Mesenchymal stem cell (in vitro differentiated cells and primary cell): ENCODE results near the gene USP40.
"Not testable (repeated sequence)": the region's sequence is repeated elsewhere in the genome, so short reads cannot be mapped to it uniquely, and the experiment has no call there.

Experiments used
- DNase-seq: peaks from one replicate; pipeline ENCODE4 v3.0.0-alpha.2; 2013
- H2AFZ ChIP-seq: one replicate; pipeline ENCODE4 v1.6.1; 2013; ENCODE audit warnings: low read depth, mild to moderate bottlenecking, control low read depth, inconsistent platforms, low read length, moderate library complexity
- H2AK5ac ChIP-seq: 2 replicates; pipeline ENCODE4 v1.6.1; 2013; ENCODE audit warnings: low read length, moderate library complexity, mild to moderate bottlenecking, inconsistent platforms; ENCODE audit not compliant: severe bottlenecking
- H2BK120ac ChIP-seq: one replicate; pipeline ENCODE4 v1.6.1; 2013; ENCODE audit warnings: low read depth, mild to moderate bottlenecking, inconsistent platforms, low read length, moderate library complexity
- H2BK12ac ChIP-seq, 2 experiments: one replicate each; pipeline ENCODE4 v1.6.1; 2013; ENCODE audit warnings: inconsistent platforms in 2 of 2, low read length in 2 of 2, mild to moderate bottlenecking in 2 of 2, moderate library complexity in 2 of 2, control low read depth in 1 of 2
- H2BK15ac ChIP-seq: one replicate; pipeline ENCODE4 v1.6.1; 2013; ENCODE audit warnings: mild to moderate bottlenecking, low read depth, inconsistent platforms; ENCODE audit not compliant: poor library complexity, severe bottlenecking
- H2BK5ac ChIP-seq: 2 replicates; pipeline ENCODE4 v1.6.1; 2013; ENCODE audit warnings: low read depth, mild to moderate bottlenecking, low read length, control low read depth, inconsistent platforms; ENCODE audit not compliant: poor library complexity, severe bottlenecking
- H3K14ac ChIP-seq, 2 experiments: one replicate each; pipeline ENCODE4 v1.6.1; 2013; ENCODE audit warnings: inconsistent platforms in 2 of 2, low read length in 2 of 2, control low read depth in 1 of 2, mild to moderate bottlenecking in 1 of 2, moderate library complexity in 1 of 2
- H3K18ac ChIP-seq, 2 experiments: one replicate each; pipeline ENCODE4 v1.6.1; 2013; ENCODE audit warnings: inconsistent platforms in 2 of 2, low read length in 2 of 2, control low read depth in 1 of 2, low read depth in 1 of 2, mild to moderate bottlenecking in 1 of 2
- H3K23ac ChIP-seq, 2 experiments: one replicate each; pipeline ENCODE4 v1.6.1; 2013; ENCODE audit warnings: inconsistent platforms in 2 of 2, low read length in 2 of 2, mild to moderate bottlenecking in 2 of 2, moderate library complexity in 2 of 2, control low read depth in 1 of 2
- H3K27ac ChIP-seq: 2 replicates; pipeline ENCODE4 v1.5.1; 2013; ENCODE audit warnings: mild to moderate bottlenecking, moderate library complexity, low read length, control low read depth, inconsistent platforms; ENCODE audit not compliant: poor library complexity, severe bottlenecking
- H3K27me3 ChIP-seq, 2 experiments: 2 replicates each; pipeline versions ENCODE4 v1.6.1 to v1.7.0; 2013; ENCODE audit warnings: low read length in 2 of 2, mild to moderate bottlenecking in 2 of 2, moderate library complexity in 2 of 2, control low read depth in 1 of 2, inconsistent platforms in 1 of 2; ENCODE audit not compliant: control insufficient read depth in 1 of 2, insufficient read depth in 1 of 2
- H3K36me3 ChIP-seq, 2 experiments: 2 replicates each; pipeline versions ENCODE4 v1.6.1 to v1.7.0; 2013; ENCODE audit warnings: low read length in 2 of 2, control low read depth in 1 of 2, inconsistent platforms in 1 of 2, low read depth in 1 of 2, mild to moderate bottlenecking in 1 of 2; ENCODE audit not compliant: insufficient read depth in 2 of 2, control insufficient read depth in 1 of 2
- H3K4ac ChIP-seq, 2 experiments: one replicate each; pipeline ENCODE4 v1.6.1; 2013; ENCODE audit warnings: inconsistent platforms in 2 of 2, low read length in 2 of 2, mild to moderate bottlenecking in 2 of 2, moderate library complexity in 2 of 2, control low read depth in 1 of 2, low read depth in 1 of 2
- H3K4me1 ChIP-seq: 2 replicates; pipeline ENCODE4 v1.6.1; 2013; ENCODE audit warnings: low read depth, low read length, control low read depth; ENCODE audit not compliant: control insufficient read depth, insufficient read depth
- H3K4me2 ChIP-seq: 2 replicates; pipeline ENCODE4 v1.6.1; 2013; ENCODE audit warnings: low read length, mild to moderate bottlenecking, inconsistent platforms; ENCODE audit not compliant: poor library complexity, severe bottlenecking
- H3K4me3 ChIP-seq, 2 experiments: 2 replicates each; pipeline versions ENCODE4 v1.5.1 to v1.7.0; 2013; ENCODE audit warnings: low read length in 2 of 2, mild to moderate bottlenecking in 2 of 2, control low read depth in 1 of 2, low read depth in 1 of 2; ENCODE audit not compliant: insufficient read depth in 1 of 2
- H3K79me1 ChIP-seq: replicated peaks from 2 replicates; pipeline ENCODE4 v1.6.1; 2013; ENCODE audit warnings: mild to moderate bottlenecking, control low read depth, low read length, inconsistent platforms; ENCODE audit not compliant: poor library complexity, severe bottlenecking
- H3K9ac ChIP-seq: 2 replicates; pipeline ENCODE4 v1.7.0; 2013; ENCODE audit warnings: mild to moderate bottlenecking, low read length, moderate library complexity
- H3K9me3 ChIP-seq: 2 replicates; pipeline ENCODE4 v1.7.0; 2013; ENCODE audit warnings: mild to moderate bottlenecking, low read length; ENCODE audit not compliant: control insufficient read depth
- H4K8ac ChIP-seq: one replicate; pipeline ENCODE4 v1.6.1; 2013; ENCODE audit warnings: inconsistent platforms, mild to moderate bottlenecking, low read length, moderate library complexity
- H4K91ac ChIP-seq: one replicate; pipeline ENCODE4 v1.6.1; 2013; ENCODE audit warnings: mild to moderate bottlenecking, low read length, inconsistent platforms
- WGBS: methylation state at CpG from one replicate; pipeline ENCODE4 v1.1.7; 2013; ENCODE audit warnings: mixed read lengths; 5-methylcytosine and 5-hydroxymethylcytosine counted together

The USP40 gene

GRCh38 chr2:233597522-233597921, 30.9 kb upstream of the USP40 start:
- Histone ChIP-seq H4K8ac (no peak overlapping the region), H3K9me3 (no peaks in the 10 kb centered on the region), H2BK15ac (no peak overlapping the region), H3K4me1 (no peaks in the 10 kb centered on the region), H3K27ac (no peak overlapping the region), H3K27me3 (no peaks in the 10 kb centered on the region), H3K4ac (no peak overlapping the region), H3K36me3 (no peaks in the 10 kb centered on the region), H3K79me1 (no peaks in the 10 kb centered on the region), H2BK5ac (no peak overlapping the region), H3K14ac (no peak overlapping the region), H4K91ac (no peak overlapping the region), H2BK120ac (no peak overlapping the region), H3K9ac (no peak overlapping the region), H3K23ac (no peak overlapping the region), H2BK12ac (no peak overlapping the region), H2AK5ac (no peak overlapping the region), H2AFZ (no peak overlapping the region), H3K18ac (no peak overlapping the region), H3K4me3 (no peak overlapping the region), H3K4me2 (no peak overlapping the region)
- WGBS = no CpG with 5 or more reads among the region's 1 CpG
- no peak for DNase-seq

DNA sequence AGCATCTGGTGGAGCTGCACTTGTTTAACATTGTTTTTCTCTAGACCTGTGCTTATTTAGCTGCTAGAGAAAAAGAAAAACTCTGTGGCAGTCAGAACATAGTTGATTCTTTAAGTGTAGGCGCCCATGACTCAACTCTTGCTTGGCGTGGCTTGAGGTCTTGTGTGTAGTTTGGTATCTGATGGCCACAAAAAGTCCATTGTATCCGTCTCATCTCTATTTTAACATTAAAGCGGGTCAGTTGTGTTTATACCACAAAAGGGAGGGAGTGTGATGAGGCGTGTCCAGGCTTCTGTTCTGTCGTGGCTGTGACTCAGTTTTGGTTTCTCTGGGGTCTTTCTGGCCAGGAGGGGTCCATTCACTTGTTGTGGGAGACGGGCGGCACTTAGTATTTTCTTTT, 26.6 kb upstream of the USP40 start:
- Histone ChIP-seq H2BK12ac (no peak overlapping the region), H2AK5ac (no peak overlapping the region), H3K27me3 (peaks cover 0 to 7% of the 10 kb centered on the region in 2 experiments), H3K14ac (no peak overlapping the region), H2BK120ac (no peak overlapping the region), H3K27ac (no peak overlapping the region), H3K4ac (no peak overlapping the region), H3K4me3 (no peak overlapping the region), H4K91ac (no peak overlapping the region), H4K8ac (no peak overlapping the region), H2BK15ac (no peak overlapping the region), H3K9me3 (no peaks in the 10 kb centered on the region), H3K18ac (no peak overlapping the region), H3K36me3 (no peaks in the 10 kb centered on the region), H3K4me1 (no peaks in the 10 kb centered on the region), H3K4me2 (no peak overlapping the region), H3K9ac (no peak overlapping the region), H2BK5ac (no peak overlapping the region), H2AFZ (no peak overlapping the region), H3K79me1 (no peaks in the 10 kb centered on the region), H3K23ac (no peak overlapping the region)
- no peak for DNase-seq
- WGBS = 59% methylated on average over 6 of the region's 8 CpGs

GRCh38 chr2:233592706-233593105, 26.1 kb upstream of the USP40 start:
- not testable (repeated sequence) for H3K4me2 ChIP-seq, H3K4me3 ChIP-seq, DNase-seq, H3K27me3 ChIP-seq, H4K8ac ChIP-seq, H2BK12ac ChIP-seq, H3K9me3 ChIP-seq, H3K23ac ChIP-seq, H3K79me1 ChIP-seq, H4K91ac ChIP-seq, H3K18ac ChIP-seq, H3K9ac ChIP-seq, H3K14ac ChIP-seq, H2BK5ac ChIP-seq, H2AFZ ChIP-seq, H3K36me3 ChIP-seq, H2BK120ac ChIP-seq, H2AK5ac ChIP-seq, H3K4ac ChIP-seq, H3K4me1 ChIP-seq, H3K27ac ChIP-seq, H2BK15ac ChIP-seq
- WGBS = no CpG with 5 or more reads among the region's 1 CpG

DNA sequence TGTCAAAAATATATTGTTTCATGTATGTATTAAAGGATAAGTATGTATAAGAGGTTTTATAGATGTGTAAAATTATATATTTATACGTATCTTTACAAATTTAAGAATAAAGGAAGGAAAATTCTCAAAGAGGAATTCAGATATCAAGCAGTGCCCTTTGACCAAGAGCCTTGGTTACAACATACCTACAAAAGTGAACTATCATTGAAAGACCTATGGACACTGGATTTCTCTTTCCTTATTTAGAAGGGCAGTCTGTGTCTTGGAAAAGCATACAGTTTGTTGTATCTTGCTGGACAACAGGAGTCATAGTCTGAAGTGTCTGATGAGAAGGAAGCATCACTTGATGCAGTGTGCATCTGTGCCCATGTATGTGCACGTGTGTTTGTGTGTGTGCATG, 21.8 kb upstream of the USP40 start:
- Histone ChIP-seq H3K27me3 (peaks cover 0 to 10% of the 10 kb centered on the region in 2 experiments), H2BK12ac (no peak overlapping the region), H4K91ac (no peak overlapping the region)

More for the DNA sequence above, 21.8 kb upstream of the USP40 start:
- no peak overlapping the region for H2AFZ ChIP-seq
- H2AK5ac ChIP-seq = no peak overlapping the region
- no peak for DNase-seq
- no peak overlapping the region for H4K8ac ChIP-seq
- H3K9me3 ChIP-seq = no peaks in the 10 kb centered on the region
- no peak overlapping the region for H2BK15ac ChIP-seq
- H3K14ac ChIP-seq = no peak overlapping the region
- no peak overlapping the region for H3K18ac ChIP-seq
- H3K9ac ChIP-seq = no peak overlapping the region
- no peak overlapping the region for H3K4me2 ChIP-seq
- no peak overlapping the region for H3K4ac ChIP-seq
- no peaks in the 10 kb centered on the region for H3K4me1 ChIP-seq
- H3K4me3 ChIP-seq = no peak overlapping the region
- no peak overlapping the region for H2BK120ac ChIP-seq
- no peaks in the 10 kb centered on the region for H3K79me1 ChIP-seq
- H2BK5ac ChIP-seq = no peak overlapping the region
- no peak overlapping the region for H3K23ac ChIP-seq
- H3K27ac ChIP-seq = no peak overlapping the region
- 100% methylated on average over 1 of the region's 2 CpGs for WGBS
- H3K36me3 ChIP-seq = no peaks in the 10 kb centered on the region
